ENCODE data around the gene WBP2NL.

GRCh38 chr22:42007922-42008321 lies 9.3 kb downstream of the WBP2NL start:
- TF ChIP-seq CTCF (IDR thresholded peaks at IDR 0.05) (no peak), EZH2 (IDR thresholded peaks at IDR 0.05; ENCODE audit: borderline replicate concordance, insufficient read depth, low read depth, low read length, poor library complexity, severe bottlenecking) (no peak)

Data from B cell (primary cell).